Nephron (organoid): ENCODE data around the gene NT5DC3.

Source experiments
- H3K27ac Mint-ChIP-seq, 3 experiments: 2 replicates each; pipeline ENCODE4 v1.8.0; 2020; ENCODE audit warnings: mixed read lengths in 3 of 3, mild to moderate bottlenecking in 2 of 3, moderate library complexity in 1 of 3
- H3K27me3 Mint-ChIP-seq: 2 replicates; pipeline ENCODE4 v1.8.0; 2021; ENCODE audit warnings: low read depth, mild to moderate bottlenecking, moderate library complexity, mixed read lengths
- H3K36me3 Mint-ChIP-seq: 2 replicates; pipeline ENCODE4 v1.8.0; 2020; ENCODE audit warnings: low read depth, mixed read lengths
- H3K4me1 Mint-ChIP-seq: 2 replicates; pipeline ENCODE4 v1.8.0; 2020; ENCODE audit warnings: mixed read lengths
- H3K4me3 Mint-ChIP-seq, 3 experiments: 2 replicates each; pipeline ENCODE4 v1.8.0; 2020; ENCODE audit warnings: mild to moderate bottlenecking in 3 of 3, mixed read lengths in 3 of 3, moderate library complexity in 2 of 3
- H3K9me3 Mint-ChIP-seq: 2 replicates; pipeline ENCODE4 v1.8.0; 2020; ENCODE audit warnings: mixed read lengths
- TF ChIP-seq, protein P1 (sequence below), 3 experiments: fragments of 200-600 bp; sonication (generic); IDR thresholded peaks; one replicate each; pipeline ENCODE4 v1.5.0; 2021; ENCODE audit warnings: antibody characterized with exemption in 3 of 3; ENCODE audit not compliant: unreplicated experiment in 3 of 3

The NT5DC3 gene

DNA sequence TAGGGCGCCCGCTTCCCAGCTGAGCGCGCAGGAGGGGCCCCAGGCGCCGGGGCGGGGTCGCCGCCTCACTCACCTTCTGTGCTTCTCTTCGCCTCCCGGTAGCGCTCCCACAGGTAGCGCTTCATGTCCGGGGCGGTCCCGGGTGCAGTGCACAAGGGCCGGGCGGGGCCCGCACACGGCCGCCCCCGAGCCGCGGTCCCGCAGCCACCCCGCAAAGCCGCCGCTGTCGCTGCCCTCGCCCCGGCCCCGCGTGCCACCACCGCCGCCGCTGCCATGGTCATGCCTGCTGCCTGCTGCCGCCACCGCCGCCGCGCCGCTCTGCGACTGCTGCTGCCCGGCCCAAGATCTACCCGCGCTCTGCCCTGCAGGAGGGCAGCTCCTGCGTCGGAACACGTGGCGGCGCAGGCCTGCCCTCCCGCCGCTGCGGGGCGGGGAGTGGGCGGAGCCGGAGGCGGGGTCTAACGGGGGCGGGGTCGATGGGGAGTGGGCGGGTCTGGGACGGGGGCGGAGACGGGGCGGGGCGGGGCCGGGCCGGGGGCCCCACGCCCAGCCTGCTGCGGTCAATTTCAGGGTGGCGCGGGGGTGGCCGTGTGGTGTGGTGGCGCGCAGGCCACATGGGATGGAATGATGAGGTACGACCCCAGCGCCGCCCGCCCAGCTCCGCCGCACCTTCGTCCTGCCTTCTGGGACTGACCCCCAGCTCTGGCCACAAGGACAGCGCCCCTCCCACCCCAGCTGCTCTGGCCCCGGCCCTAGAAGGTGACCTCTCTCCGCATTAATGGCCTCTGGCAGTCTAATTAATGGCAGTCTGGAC lies at the start of gene NT5DC3:
Gene NT5DC3 (minus strand): TSS at position 359 of the 814 bp plus-strand sequence. CDS start 78 bp downstream, at position 281.
- Mint-ChIP-seq H3K36me3 (no peaks in the 10 kb centered on the region), H3K27me3 (peaks cover 19% of the 10 kb centered on the region), H3K4me3 (peak within 1 kb of the TSS; percentile 94 to 97 (median 94)), H3K9me3 (no peaks in the 10 kb centered on the region), H3K4me1 (peaks cover 25% of the 10 kb centered on the region), H3K27ac (peak within 1 kb of the TSS; percentile 26 to 95 (median 77))
- TF ChIP-seq, protein P1, sequence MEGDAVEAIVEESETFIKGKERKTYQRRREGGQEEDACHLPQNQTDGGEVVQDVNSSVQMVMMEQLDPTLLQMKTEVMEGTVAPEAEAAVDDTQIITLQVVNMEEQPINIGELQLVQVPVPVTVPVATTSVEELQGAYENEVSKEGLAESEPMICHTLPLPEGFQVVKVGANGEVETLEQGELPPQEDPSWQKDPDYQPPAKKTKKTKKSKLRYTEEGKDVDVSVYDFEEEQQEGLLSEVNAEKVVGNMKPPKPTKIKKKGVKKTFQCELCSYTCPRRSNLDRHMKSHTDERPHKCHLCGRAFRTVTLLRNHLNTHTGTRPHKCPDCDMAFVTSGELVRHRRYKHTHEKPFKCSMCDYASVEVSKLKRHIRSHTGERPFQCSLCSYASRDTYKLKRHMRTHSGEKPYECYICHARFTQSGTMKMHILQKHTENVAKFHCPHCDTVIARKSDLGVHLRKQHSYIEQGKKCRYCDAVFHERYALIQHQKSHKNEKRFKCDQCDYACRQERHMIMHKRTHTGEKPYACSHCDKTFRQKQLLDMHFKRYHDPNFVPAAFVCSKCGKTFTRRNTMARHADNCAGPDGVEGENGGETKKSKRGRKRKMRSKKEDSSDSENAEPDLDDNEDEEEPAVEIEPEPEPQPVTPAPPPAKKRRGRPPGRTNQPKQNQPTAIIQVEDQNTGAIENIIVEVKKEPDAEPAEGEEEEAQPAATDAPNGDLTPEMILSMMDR (IDR thresholded peaks at IDR 0.05; ENCODE audit: unreplicated experiment in 3 of 3), result no peak

DNA sequence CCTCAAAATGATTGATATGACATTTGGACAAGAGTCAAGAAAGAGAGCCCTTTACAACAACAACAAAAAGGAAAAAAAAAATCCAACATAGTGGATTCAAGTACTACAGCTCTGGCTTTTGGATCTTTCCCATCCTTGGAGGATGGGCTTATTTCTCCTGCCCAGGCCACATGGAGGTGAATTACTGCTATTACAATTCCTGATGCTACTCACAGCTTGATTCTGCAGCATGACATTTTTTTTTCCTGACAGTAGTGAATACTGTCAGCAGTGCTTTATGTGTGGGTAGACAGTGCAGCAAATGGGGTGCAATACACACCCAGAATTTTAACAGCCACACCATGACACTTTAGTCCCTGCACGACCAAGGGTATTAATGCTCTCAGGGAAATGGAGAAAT lies 46.7 kb upstream of the NT5DC3 start:
- Mint-ChIP-seq H3K9me3 (no peaks in the 10 kb centered on the region), H3K27ac (no peak overlapping the region), H3K4me1 (peaks cover 5% of the 10 kb centered on the region), H3K36me3 (no peaks in the 10 kb centered on the region), H3K27me3 (peaks cover 5% of the 10 kb centered on the region), H3K4me3 (no peak overlapping the region)
- TF ChIP-seq, protein P1 (IDR thresholded peaks at IDR 0.05; ENCODE audit: unreplicated experiment in 3 of 3), result no peak

DNA sequence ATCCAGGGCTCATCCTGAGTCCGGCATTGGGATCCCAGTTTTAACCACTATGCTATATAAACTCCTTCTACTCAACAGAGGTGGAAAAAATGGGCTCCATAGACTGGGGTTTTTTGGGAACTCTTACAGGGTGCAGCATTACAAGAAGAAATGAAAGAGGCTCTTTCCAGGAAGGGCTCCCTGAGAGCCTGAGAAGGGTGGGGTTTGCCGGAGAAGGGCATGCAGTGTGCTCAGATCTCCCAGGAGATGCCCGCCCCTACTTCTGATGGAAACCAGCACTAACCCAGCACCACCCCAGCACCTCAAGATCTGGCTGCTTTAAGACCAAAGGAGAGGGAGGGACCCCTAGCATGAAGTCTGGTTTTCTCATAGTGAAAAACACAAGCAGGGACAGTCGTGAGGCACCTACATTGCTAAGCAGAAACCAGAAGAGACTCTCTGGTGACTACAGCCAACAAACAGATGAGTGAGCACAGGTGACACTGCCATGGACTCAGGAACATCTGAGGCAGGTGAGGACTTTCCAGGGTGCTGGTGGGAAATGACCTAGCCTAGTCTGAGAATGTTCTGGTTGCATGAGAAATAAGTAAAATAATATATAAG lies 45.3 kb upstream of the NT5DC3 start:
- TF ChIP-seq, protein P1 (IDR thresholded peaks at IDR 0.05; ENCODE audit: unreplicated experiment in 3 of 3), result no peak
- peaks cover 8% of the 10 kb centered on the region for H3K4me1 Mint-ChIP-seq
- peaks cover 5% of the 10 kb centered on the region for H3K27me3 Mint-ChIP-seq
- no peaks in the 10 kb centered on the region for H3K36me3 Mint-ChIP-seq
- no peak overlapping the region for H3K4me3 Mint-ChIP-seq
- no peaks in the 10 kb centered on the region for H3K9me3 Mint-ChIP-seq
- no peak overlapping the region for H3K27ac Mint-ChIP-seq

DNA sequence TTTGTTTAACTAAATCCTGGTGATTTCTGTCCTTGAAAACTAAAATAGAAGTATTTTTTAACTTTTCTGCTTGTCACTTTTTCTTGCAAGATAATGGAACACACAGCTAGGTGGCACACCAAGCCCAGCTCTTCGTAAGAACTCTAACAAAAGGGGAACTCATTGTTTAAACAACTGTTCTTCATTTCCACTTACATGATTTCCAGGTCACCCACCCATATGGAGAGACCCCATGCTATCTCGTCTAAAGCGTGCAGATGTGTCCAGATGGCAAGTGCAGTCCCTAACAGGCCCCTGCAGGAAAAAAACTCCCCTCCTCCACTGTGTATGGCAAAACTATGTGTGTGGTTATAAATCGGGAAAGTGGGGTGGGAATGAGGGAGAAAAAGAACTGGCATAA lies 43.3 kb upstream of the NT5DC3 start:
- Mint-ChIP-seq H3K27ac (peak overlapping the region in 1 of 3 experiments; percentile 36), H3K4me1 (peaks cover 11% of the 10 kb centered on the region), H3K36me3 (no peaks in the 10 kb centered on the region), H3K27me3 (peaks cover 10% of the 10 kb centered on the region), H3K9me3 (no peaks in the 10 kb centered on the region), H3K4me3 (no peak overlapping the region)
- TF ChIP-seq, protein P1 (IDR thresholded peaks at IDR 0.05; ENCODE audit: unreplicated experiment in 3 of 3), result peak; percentile 38 to 45 (median 44)

DNA sequence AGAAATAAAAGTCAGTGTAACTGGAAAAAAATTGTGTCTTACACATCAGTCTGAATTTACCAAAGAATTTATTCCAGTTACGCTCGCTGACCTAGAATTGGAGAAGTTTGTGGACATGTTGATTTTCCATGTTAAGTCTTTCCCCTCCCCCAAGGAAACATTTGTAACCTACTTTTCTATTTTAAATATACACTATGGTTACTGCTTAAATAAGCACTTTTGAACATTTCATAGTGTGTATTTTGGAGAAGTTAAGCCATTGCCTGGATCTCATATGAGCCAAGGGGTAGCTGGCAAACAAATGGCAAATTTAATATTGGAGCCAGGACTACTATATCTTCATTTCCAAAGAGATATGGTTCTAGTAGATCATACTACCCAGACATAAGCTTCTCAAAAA lies 42.9 kb upstream of the NT5DC3 start:
- TF ChIP-seq, protein P1 (IDR thresholded peaks at IDR 0.05; ENCODE audit: unreplicated experiment in 3 of 3), result no peak
- Mint-ChIP-seq H3K4me1 (peaks cover 11% of the 10 kb centered on the region), H3K27ac (no peak overlapping the region), H3K36me3 (no peaks in the 10 kb centered on the region), H3K27me3 (peaks cover 10% of the 10 kb centered on the region), H3K4me3 (no peak overlapping the region), H3K9me3 (no peaks in the 10 kb centered on the region)
